ENCODE measurements around the gene TMEM54. TPM values are rescaled to one million over a fixed set of nuclear protein-coding genes. Genes with fewer than 3 reads are reported as not detected.

Gene TMEM54
- total and polyA plus RNA-seq, 2 of the 13 experiments (the other 11 are each of a cell fraction or from before 2014, with no cell fraction given): 2.5 to 2.9 TPM

- TF ChIP-seq, protein P1, sequence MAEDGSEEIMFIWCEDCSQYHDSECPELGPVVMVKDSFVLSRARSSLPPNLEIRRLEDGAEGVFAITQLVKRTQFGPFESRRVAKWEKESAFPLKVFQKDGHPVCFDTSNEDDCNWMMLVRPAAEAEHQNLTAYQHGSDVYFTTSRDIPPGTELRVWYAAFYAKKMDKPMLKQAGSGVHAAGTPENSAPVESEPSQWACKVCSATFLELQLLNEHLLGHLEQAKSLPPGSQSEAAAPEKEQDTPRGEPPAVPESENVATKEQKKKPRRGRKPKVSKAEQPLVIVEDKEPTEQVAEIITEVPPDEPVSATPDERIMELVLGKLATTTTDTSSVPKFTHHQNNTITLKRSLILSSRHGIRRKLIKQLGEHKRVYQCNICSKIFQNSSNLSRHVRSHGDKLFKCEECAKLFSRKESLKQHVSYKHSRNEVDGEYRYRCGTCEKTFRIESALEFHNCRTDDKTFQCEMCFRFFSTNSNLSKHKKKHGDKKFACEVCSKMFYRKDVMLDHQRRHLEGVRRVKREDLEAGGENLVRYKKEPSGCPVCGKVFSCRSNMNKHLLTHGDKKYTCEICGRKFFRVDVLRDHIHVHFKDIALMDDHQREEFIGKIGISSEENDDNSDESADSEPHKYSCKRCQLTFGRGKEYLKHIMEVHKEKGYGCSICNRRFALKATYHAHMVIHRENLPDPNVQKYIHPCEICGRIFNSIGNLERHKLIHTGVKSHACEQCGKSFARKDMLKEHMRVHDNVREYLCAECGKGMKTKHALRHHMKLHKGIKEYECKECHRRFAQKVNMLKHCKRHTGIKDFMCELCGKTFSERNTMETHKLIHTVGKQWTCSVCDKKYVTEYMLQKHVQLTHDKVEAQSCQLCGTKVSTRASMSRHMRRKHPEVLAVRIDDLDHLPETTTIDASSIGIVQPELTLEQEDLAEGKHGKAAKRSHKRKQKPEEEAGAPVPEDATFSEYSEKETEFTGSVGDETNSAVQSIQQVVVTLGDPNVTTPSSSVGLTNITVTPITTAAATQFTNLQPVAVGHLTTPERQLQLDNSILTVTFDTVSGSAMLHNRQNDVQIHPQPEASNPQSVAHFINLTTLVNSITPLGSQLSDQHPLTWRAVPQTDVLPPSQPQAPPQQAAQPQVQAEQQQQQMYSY (CRISPR knock-in tag; IDR thresholded peaks at IDR 0.05): peak; percentile 80
- TF ChIP-seq ZNF564 (CRISPR knock-in tag; IDR thresholded peaks at IDR 0.05) (peak; percentile 95), DMTF1 (CRISPR knock-in tag; IDR thresholded peaks at IDR 0.05) (peak; percentile 64; the same call in 1 of the 2 replicates), CENPX (CRISPR knock-in tag; IDR thresholded peaks at IDR 0.05) (no peak), ZNF660 (CRISPR knock-in tag; IDR thresholded peaks at IDR 0.05; ENCODE audit: borderline replicate concordance, low read depth) (peak; percentile 94; the same call in 1 of the 2 replicates), ZNF768 (CRISPR knock-in tag; IDR thresholded peaks at IDR 0.05) (peak; percentile 89), GMEB2 (CRISPR knock-in tag; IDR thresholded peaks at IDR 0.05; ENCODE audit: low read depth) (no peak), CENPT (CRISPR knock-in tag; IDR thresholded peaks at IDR 0.05; ENCODE audit: low read depth) (peak; percentile 94; the same call in 1 of the 2 replicates), ATM (IDR thresholded peaks at IDR 0.05; ENCODE audit: borderline replicate concordance) (no peak), CSRNP2 (CRISPR knock-in tag; conservative IDR thresholded peaks at IDR 0.05; ENCODE audit: low read depth) (peak; percentile 84; the same call in 1 of the 2 replicates), MATR3 (CRISPR knock-in tag; IDR thresholded peaks at IDR 0.05) (no peak)
- TF ChIP-seq, protein P2, sequence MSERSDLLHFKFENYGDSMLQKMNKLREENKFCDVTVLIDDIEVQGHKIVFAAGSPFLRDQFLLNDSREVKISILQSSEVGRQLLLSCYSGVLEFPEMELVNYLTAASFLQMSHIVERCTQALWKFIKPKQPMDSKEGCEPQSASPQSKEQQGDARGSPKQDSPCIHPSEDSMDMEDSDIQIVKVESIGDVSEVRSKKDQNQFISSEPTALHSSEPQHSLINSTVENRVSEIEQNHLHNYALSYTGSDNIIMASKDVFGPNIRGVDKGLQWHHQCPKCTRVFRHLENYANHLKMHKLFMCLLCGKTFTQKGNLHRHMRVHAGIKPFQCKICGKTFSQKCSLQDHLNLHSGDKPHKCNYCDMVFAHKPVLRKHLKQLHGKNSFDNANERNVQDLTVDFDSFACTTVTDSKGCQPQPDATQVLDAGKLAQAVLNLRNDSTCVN (CRISPR knock-in tag; IDR thresholded peaks at IDR 0.05; ENCODE audit: borderline replicate concordance): peak; percentile 95
- TF ChIP-seq, protein P3, sequence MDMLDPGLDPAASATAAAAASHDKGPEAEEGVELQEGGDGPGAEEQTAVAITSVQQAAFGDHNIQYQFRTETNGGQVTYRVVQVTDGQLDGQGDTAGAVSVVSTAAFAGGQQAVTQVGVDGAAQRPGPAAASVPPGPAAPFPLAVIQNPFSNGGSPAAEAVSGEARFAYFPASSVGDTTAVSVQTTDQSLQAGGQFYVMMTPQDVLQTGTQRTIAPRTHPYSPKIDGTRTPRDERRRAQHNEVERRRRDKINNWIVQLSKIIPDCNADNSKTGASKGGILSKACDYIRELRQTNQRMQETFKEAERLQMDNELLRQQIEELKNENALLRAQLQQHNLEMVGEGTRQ (IDR thresholded peaks at IDR 0.05; ENCODE audit: low read depth, low read length): no peak
- TF ChIP-seq, protein P3 (CRISPR knock-in tag; IDR thresholded peaks at IDR 0.05; ENCODE audit: borderline replicate concordance): no peak
Measured at GRCh38 chr1:32886004-32886827, 15.0 kb downstream of the TMEM54 start, which contains the start of gene HPCA (continued).
